SK-N-SH (cell line): Measurements from ENCODE around the gene GPR146. TPM values are rescaled to one million over a fixed set of nuclear protein-coding genes. Genes with fewer than 3 reads are reported as not detected.
"Not testable (repeated sequence)": the region's sequence is repeated elsewhere in the genome, so short reads cannot be mapped to it uniquely, and the experiment has no call there.

Experiments
- CTCF ChIA-PET: fragments of 300-600, 350-600 bp; formaldehyde crosslinking; extraction: SDS; loops from one replicate; lab custom pipeline; 2021; lab: Yijun Ruan, JAX
- POLR2A ChIA-PET: fragments of 350-600 bp; sonication (Branson Sonifier 250); formaldehyde crosslinking; extraction: SDS; loops from one replicate; lab custom pipeline; 2020; ENCODE audit warnings: antibody characterized with exemption, inconsistent platforms; lab: Yijun Ruan, JAX
- DNase-seq: peaks from one replicate; pipeline ENCODE4 v3.0.0; 2012
- H2AFZ ChIP-seq: fragments of 200-600 bp; sonication (generic); 2 replicates; pipeline ENCODE4 v1.8.1; 2016; ENCODE audit warnings: antibody characterized with exemption, mild to moderate bottlenecking, low read depth
- H3F3A ChIP-seq: fragments of 200-600 bp; sonication (generic); replicated peaks from 2 replicates; pipeline ENCODE3; 2016; ENCODE audit warnings: antibody characterized with exemption, mild to moderate bottlenecking; ENCODE audit not compliant: insufficient read depth
- H3K27ac ChIP-seq, 2 experiments: fragments of 200-500 bp in 1 of 2; fragments of 200-600 bp in 1 of 2; sonication (Bioruptor generic) in 1 of 2; sonication (generic), shearing (Covaris generic) in 1 of 2; 2 replicates each; pipeline versions ENCODE4 v1.5.1 to v1.6.1; 2014 to 2016; ENCODE audit warnings: low read depth in 2 of 2, inconsistent platforms in 1 of 2, low read length in 1 of 2, mild to moderate bottlenecking in 1 of 2, mixed read lengths in 1 of 2
- H3K27me3 ChIP-seq: fragments of 200-600 bp; sonication (generic), shearing (Covaris generic); 2 replicates; pipeline ENCODE4 v1.6.1; 2016; ENCODE audit warnings: mixed run types; ENCODE audit not compliant: insufficient read depth
- H3K36me3 ChIP-seq, 2 experiments: fragments of 200-500 bp in 1 of 2; fragments of 200-600 bp in 1 of 2; sonication (Bioruptor generic) in 1 of 2; sonication (generic) in 1 of 2; replicated peaks in 1 of 2; 2 replicates each; pipeline versions ENCODE3 to v1.5.1; 2014 to 2016; ENCODE audit warnings: low read length in 1 of 2, mild to moderate bottlenecking in 1 of 2; ENCODE audit not compliant: insufficient read depth in 2 of 2, control insufficient read depth in 1 of 2
- H3K4me1 ChIP-seq, 2 experiments: fragments of 200-500 bp in 1 of 2; fragments of 200-600 bp in 1 of 2; sonication (Bioruptor generic) in 1 of 2; sonication (generic), shearing (Covaris generic) in 1 of 2; 2 replicates each; pipeline versions ENCODE4 v1.5.1 to v1.6.1; 2014 to 2016; ENCODE audit warnings: low read depth in 1 of 2, low read length in 1 of 2, mixed run types in 1 of 2; ENCODE audit not compliant: insufficient read depth in 2 of 2, control insufficient read depth in 1 of 2
- H3K4me2 ChIP-seq: fragments of 200-600 bp; sonication (generic), shearing (Covaris generic); 2 replicates; pipeline ENCODE4 v1.6.1; 2017; ENCODE audit warnings: mixed run types
- H3K4me3 ChIP-seq, 2 experiments: fragments of 200-500 bp in 1 of 2; fragments of 200-600 bp in 1 of 2; sonication (Bioruptor generic) in 1 of 2; sonication (generic), shearing (Covaris generic) in 1 of 2; 2 replicates each; pipeline versions ENCODE4 v1.5.1 to v1.8.1; 2014 to 2016; ENCODE audit warnings: low read depth in 2 of 2, inconsistent platforms in 1 of 2, low read length in 1 of 2, mild to moderate bottlenecking in 1 of 2, mixed read lengths in 1 of 2, moderate library complexity in 1 of 2
- H3K79me2 ChIP-seq: fragments of 200-600 bp; sonication (generic); 2 replicates; pipeline ENCODE4 v1.8.1; 2017; ENCODE audit warnings: mild to moderate bottlenecking; ENCODE audit not compliant: insufficient read depth
- H3K9ac ChIP-seq: fragments of 200-600 bp; sonication (generic); 2 replicates; pipeline ENCODE4 v1.6.1; 2017; ENCODE audit warnings: mixed run types
- H3K9me2 ChIP-seq: fragments of 200-600 bp; sonication (generic); 2 replicates; pipeline ENCODE4 v1.6.1; 2017; ENCODE audit warnings: mixed run types
- H3K9me3 ChIP-seq: fragments of 200-600 bp; sonication (generic); 2 replicates; pipeline ENCODE4 v1.6.1; 2017; ENCODE audit warnings: mixed run types, mild to moderate bottlenecking, moderate library complexity
- H4K20me1 ChIP-seq: fragments of 200-600 bp; sonication (generic); 2 replicates; pipeline ENCODE4 v1.6.1; 2017; ENCODE audit warnings: mild to moderate bottlenecking, mixed run types; ENCODE audit not compliant: insufficient read depth
- CHD2 ChIP-seq: fragments of 150-350 bp; IDR thresholded peaks from 2 replicates; pipeline ENCODE4 v1.6.1; 2018; ENCODE audit warnings: low read length; ENCODE audit not compliant: partially characterized antibody
- CTCF ChIP-seq: fragments of 200-600 bp; sonication (generic); IDR thresholded peaks from 2 replicates; pipeline ENCODE4 v1.6.1; 2017; ENCODE audit warnings: antibody characterized with exemption, mild to moderate bottlenecking, moderate library complexity
- EP300 ChIP-seq, 2 experiments: IDR thresholded peaks; 2 replicates each; pipeline versions ENCODE4 v1.4.0 to v1.6.1; 2012; ENCODE audit warnings: borderline replicate concordance in 1 of 2, low read depth in 1 of 2, low read length in 1 of 2
- FOSL2 ChIP-seq: IDR thresholded peaks from 2 replicates; pipeline ENCODE4 v1.4.0; 2012; ENCODE audit warnings: low read depth, mild to moderate bottlenecking, moderate library complexity, borderline replicate concordance
- GABPA ChIP-seq: IDR thresholded peaks from 2 replicates; pipeline ENCODE4 v1.4.0; 2012; ENCODE audit warnings: low read depth, mild to moderate bottlenecking
- GATA2 ChIP-seq: sonication (generic); formaldehyde crosslinking; IDR thresholded peaks from 2 replicates; pipeline ENCODE4 v1.5.0; 2020; ENCODE audit warnings: mild to moderate bottlenecking, missing genetic modification reagents
- MEF2A ChIP-seq: IDR thresholded peaks from 2 replicates; pipeline ENCODE4 v1.4.0; 2012; ENCODE audit warnings: low read depth, borderline replicate concordance
- NFIC ChIP-seq: IDR thresholded peaks from 2 replicates; pipeline ENCODE4 v1.4.0; 2012; ENCODE audit warnings: borderline replicate concordance
- NRF1 ChIP-seq: IDR thresholded peaks from 2 replicates; pipeline ENCODE4 v1.6.1; 2012; ENCODE audit warnings: low read depth, mild to moderate bottlenecking, low read length
- RFX5 ChIP-seq: IDR thresholded peaks from 2 replicates; pipeline ENCODE4 v1.6.1; 2012; ENCODE audit warnings: mild to moderate bottlenecking, improper control_type of control experiment, low read length
- RXRA ChIP-seq: IDR thresholded peaks from 2 replicates; pipeline ENCODE4 v1.4.0; 2012; ENCODE audit warnings: low read depth, mild to moderate bottlenecking, borderline replicate concordance
- SIN3A ChIP-seq: IDR thresholded peaks from 2 replicates; pipeline ENCODE4 v1.6.1; 2012; ENCODE audit warnings: low read depth, mild to moderate bottlenecking, low read length, moderate library complexity, borderline replicate concordance
- TAF1 ChIP-seq: IDR thresholded peaks from 2 replicates; pipeline ENCODE4 v1.6.1; 2012; ENCODE audit warnings: low read depth, mild to moderate bottlenecking, low read length, moderate library complexity, borderline replicate concordance
- TCF12 ChIP-seq: IDR thresholded peaks from 2 replicates; pipeline ENCODE4 v1.4.0; 2012
- USF1 ChIP-seq: IDR thresholded peaks from 2 replicates; pipeline ENCODE4 v1.4.0; 2012; ENCODE audit warnings: low read depth, borderline replicate concordance
- YY1 ChIP-seq: IDR thresholded peaks from 2 replicates; pipeline ENCODE4 v1.4.0; 2012; ENCODE audit warnings: low read depth, mild to moderate bottlenecking
- WGBS: methylation state at CpG from one replicate; pipeline ENCODE4 v1.1.6; 2017; ENCODE audit warnings: low lambda C conversion rate; 5-methylcytosine and 5-hydroxymethylcytosine counted together
- polyA plus RNA-seq, 3 experiments: library from polyadenylated mRNA; depleted of rRNA; stranded (reverse); fragments of >200 nt; gene quantifications; 2 replicates each; pipeline ENCODE4 v1.2.3, GENCODE V29; 2012
- TF ChIP-seq, protein P1 (sequence below): IDR thresholded peaks from 2 replicates; pipeline ENCODE4 v1.4.0; 2012; ENCODE audit warnings: low read depth
- TF ChIP-seq, protein P2 (sequence below): fragments of 150-350 bp; IDR thresholded peaks from 2 replicates; pipeline ENCODE4 v1.6.1; 2016; ENCODE audit warnings: mild to moderate bottlenecking, low read depth, low read length
- TF ChIP-seq, protein P3 (sequence below): IDR thresholded peaks from 2 replicates; pipeline ENCODE4; 2012

Gene GPR146
- polyA plus RNA-seq, 1 of the 3 experiments (the other 2 are of a cell fraction): 1.4 TPM

DNA sequence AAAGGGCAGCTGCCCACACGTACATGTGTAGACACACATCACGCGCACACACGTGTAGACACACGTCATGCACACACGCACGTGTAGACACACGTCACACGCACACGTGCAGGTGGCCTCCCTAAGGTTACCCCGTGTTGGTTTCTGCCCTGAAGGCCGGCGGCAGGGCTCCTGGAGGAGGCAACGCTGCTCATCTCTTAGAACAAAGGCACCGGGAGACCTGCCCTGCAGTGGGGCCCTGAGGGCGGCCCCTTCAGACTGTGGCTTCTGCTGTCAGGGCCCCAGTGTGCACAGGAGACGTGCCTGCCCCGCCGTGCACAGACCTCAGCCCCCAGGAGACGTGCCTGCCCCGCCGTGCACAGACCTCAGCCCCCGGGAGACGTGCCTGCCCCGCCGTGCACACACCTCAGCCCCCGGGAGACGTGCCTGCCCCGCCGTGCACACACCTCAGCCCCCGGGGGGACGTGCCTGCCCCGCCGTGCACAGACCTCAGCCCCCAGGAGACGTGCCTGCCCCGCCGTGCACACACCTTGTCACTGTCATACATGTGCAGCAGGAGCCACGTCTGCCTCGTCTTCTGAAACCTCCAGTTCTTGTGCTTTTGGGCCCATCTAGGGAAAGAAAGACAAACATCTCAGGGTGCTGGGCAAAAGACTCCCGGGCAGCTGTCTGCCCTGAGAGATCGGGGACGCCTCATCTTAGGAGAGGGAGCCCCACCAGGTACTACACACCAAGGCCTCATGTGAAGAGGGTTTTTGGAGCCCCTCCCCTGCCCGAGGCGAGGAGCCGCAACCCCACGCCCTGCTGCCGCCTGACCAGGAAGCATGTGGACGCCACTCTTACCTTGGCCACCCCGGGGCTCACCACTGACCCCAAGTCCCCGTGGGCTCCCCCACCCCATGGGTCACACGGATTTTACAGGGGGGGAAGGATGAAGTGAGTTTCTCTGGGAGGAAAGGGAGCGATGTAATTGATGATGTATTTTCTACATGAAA is 44.1 kb upstream of the GPR146 start:
- H3K4me2 ChIP-seq: no peak overlapping the region
- H2AFZ ChIP-seq: no peak overlapping the region
- CTCF ChIA-PET: interaction anchor here (1.3 to 11.2 kb wide), 2 partner anchors 8 to 53 kb away, joined by 7 to 756 read pairs; partner anchors contain the start of gene GPR146
- H3K4me1 ChIP-seq: no peaks in the 10 kb centered on the region
- H3K27ac ChIP-seq: no peak overlapping the region
- H4K20me1 ChIP-seq: 0 out of 2 replicates have a peak, but pooled peaks cover under 1% of the 10 kb centered on the region
- H3F3A ChIP-seq: no peaks in the 10 kb centered on the region
- POLR2A ChIA-PET: no interaction called here
- DNase-seq: no peak
- no peaks in the 10 kb centered on the region for H3K79me2 ChIP-seq
- no peak overlapping the region for H3K4me3 ChIP-seq
- 94% methylated on average over 45 of the region's 52 CpGs for WGBS
- TF ChIP-seq EP300 (IDR thresholded peaks at IDR 0.05; ENCODE audit: borderline replicate concordance in 1 of 2, low read depth in 1 of 2, low read length in 1 of 2) (no peak), NRF1 (no peak), FOSL2 (no peak), CHD2 (no peak), MEF2A (no peak), GATA2 (CRISPR knock-in tag) (no peak), NFIC (no peak), YY1 (no peak), USF1 (no peak), TAF1 (no peak), SIN3A (no peak), RFX5 (no peak), GABPA (no peak), CTCF (no peak), RXRA (no peak), TCF12 (no peak)
- TF ChIP-seq, protein P1, sequence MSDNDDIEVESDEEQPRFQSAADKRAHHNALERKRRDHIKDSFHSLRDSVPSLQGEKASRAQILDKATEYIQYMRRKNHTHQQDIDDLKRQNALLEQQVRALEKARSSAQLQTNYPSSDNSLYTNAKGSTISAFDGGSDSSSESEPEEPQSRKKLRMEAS: no peak
- TF ChIP-seq, protein P2, sequence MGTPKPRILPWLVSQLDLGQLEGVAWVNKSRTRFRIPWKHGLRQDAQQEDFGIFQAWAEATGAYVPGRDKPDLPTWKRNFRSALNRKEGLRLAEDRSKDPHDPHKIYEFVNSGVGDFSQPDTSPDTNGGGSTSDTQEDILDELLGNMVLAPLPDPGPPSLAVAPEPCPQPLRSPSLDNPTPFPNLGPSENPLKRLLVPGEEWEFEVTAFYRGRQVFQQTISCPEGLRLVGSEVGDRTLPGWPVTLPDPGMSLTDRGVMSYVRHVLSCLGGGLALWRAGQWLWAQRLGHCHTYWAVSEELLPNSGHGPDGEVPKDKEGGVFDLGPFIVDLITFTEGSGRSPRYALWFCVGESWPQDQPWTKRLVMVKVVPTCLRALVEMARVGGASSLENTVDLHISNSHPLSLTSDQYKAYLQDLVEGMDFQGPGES: no peak
- TF ChIP-seq, protein P3, sequence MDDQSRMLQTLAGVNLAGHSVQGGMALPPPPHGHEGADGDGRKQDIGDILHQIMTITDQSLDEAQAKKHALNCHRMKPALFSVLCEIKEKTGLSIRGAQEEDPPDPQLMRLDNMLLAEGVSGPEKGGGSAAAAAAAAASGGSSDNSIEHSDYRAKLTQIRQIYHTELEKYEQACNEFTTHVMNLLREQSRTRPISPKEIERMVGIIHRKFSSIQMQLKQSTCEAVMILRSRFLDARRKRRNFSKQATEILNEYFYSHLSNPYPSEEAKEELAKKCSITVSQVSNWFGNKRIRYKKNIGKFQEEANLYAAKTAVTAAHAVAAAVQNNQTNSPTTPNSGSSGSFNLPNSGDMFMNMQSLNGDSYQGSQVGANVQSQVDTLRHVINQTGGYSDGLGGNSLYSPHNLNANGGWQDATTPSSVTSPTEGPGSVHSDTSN: no peak
- peaks cover 4 to 49% of the 10 kb centered on the region in 2 experiments for H3K36me3 ChIP-seq
- no peaks in the 10 kb centered on the region for H3K9me2 ChIP-seq
- H3K27me3 ChIP-seq: no peaks in the 10 kb centered on the region
- H3K9me3 ChIP-seq: no peaks in the 10 kb centered on the region
- no peak overlapping the region for H3K9ac ChIP-seq

DNA sequence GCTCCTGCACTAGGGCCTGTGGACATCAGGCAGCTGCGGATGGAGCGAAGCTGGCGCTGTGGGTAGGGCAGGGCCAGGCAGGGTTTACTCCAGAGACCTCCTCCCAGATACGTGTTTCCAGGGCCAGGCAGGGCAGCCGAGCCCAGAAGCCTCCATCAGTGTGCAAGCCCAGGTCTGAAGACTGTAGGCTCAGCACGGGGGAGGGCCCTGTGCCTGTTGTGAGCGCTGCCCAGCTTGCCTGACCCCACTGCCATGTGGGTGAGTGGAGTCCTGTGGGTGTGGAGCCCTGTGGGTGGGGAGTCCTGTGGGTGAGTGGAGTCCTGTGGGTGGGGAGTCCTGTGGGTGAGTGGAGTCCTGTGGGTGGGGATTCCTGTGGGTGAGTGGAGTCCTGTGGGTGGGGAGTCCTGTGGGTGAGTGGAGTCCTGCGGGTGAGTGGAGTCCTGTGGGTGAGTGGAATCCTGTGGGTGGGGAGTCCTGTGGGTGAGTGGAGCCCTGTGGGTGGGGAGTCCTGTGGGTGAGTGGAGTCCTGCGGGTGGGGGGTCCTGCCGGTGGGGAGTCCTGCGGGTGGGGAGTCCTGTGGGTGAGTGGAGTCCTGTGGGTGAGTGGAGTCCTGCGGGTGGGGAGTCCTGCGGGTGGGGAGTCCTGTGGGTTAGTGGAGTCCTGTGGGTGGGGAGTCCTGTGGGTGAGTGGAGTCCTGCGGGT is 43.1 kb upstream of the GPR146 start:
- H3K9me2 ChIP-seq, H3K79me2 ChIP-seq, H3K9me3 ChIP-seq, H3K4me3 ChIP-seq, H3K4me1 ChIP-seq, H3K9ac ChIP-seq, H3K27ac ChIP-seq, H2AFZ ChIP-seq, DNase-seq, H4K20me1 ChIP-seq, H3K27me3 ChIP-seq, POLR2A ChIA-PET, H3K4me2 ChIP-seq, H3F3A ChIP-seq: not testable (repeated sequence)
- H3K36me3 ChIP-seq: peaks cover 4 to 40% of the 10 kb centered on the region in 2 experiments
- CTCF ChIA-PET: interaction anchor here (1.3 to 11.2 kb wide), 2 partner anchors 9 to 52 kb away, joined by 7 to 756 read pairs; partner anchors contain the start of gene GPR146
- 93% methylated on average over 11 of the region's 14 CpGs for WGBS
